Duodenal mucosa (tissue), 2 donors: ENCODE measurements around the gene SIX4.

ENCODE experiments used
- H3K27ac ChIP-seq: one replicate; pipeline ENCODE4 v1.7.0; 2013; ENCODE audit warnings: low read depth, low read length
- H3K27me3 ChIP-seq, 2 donors: one replicate each; pipeline ENCODE4 v1.7.0; 2013; ENCODE audit warnings: low read length in 2 of 2, control low read depth in 1 of 2; ENCODE audit not compliant: insufficient read depth in 2 of 2, control insufficient read depth in 1 of 2
- H3K36me3 ChIP-seq, 2 donors: one replicate each; pipeline ENCODE4 v1.7.0; 2013; ENCODE audit warnings: low read length in 2 of 2, control low read depth in 1 of 2; ENCODE audit not compliant: insufficient read depth in 2 of 2, control insufficient read depth in 1 of 2
- H3K4me1 ChIP-seq, 2 donors: one replicate each; pipeline ENCODE4 v1.7.0; 2013; ENCODE audit warnings: low read length in 2 of 2, control low read depth in 1 of 2; ENCODE audit not compliant: insufficient read depth in 2 of 2, control insufficient read depth in 1 of 2
- H3K4me3 ChIP-seq, 2 donors: one replicate each; pipeline ENCODE4 v1.7.0; 2013; ENCODE audit warnings: low read length in 2 of 2, low read depth in 1 of 2
- H3K9ac ChIP-seq, 2 donors: one replicate each; pipeline ENCODE4 v1.7.0; 2013; ENCODE audit warnings: low read length in 2 of 2, low read depth in 1 of 2
- H3K9me3 ChIP-seq, 2 donors: one replicate each; pipeline ENCODE4 v1.7.0; 2013; ENCODE audit warnings: low read length in 2 of 2, control low read depth in 1 of 2; ENCODE audit not compliant: control insufficient read depth in 1 of 2

The SIX4 gene

GRCh38 chr14:60722107-60722356 is 2.1 kb downstream of the SIX4 start:
- Histone ChIP-seq H3K27me3 (peaks cover 35 to 45% of the 10 kb centered on the region in 2 donors), H3K4me3 (peak overlapping the region; percentile 84 to 88), H3K9ac (no peak overlapping the region), H3K9me3 (no peaks in the 10 kb centered on the region), H3K27ac (no peak overlapping the region), H3K4me1 (peaks cover 0 to 25% of the 10 kb centered on the region in 2 donors), H3K36me3 (no peaks in the 10 kb centered on the region)

DNA sequence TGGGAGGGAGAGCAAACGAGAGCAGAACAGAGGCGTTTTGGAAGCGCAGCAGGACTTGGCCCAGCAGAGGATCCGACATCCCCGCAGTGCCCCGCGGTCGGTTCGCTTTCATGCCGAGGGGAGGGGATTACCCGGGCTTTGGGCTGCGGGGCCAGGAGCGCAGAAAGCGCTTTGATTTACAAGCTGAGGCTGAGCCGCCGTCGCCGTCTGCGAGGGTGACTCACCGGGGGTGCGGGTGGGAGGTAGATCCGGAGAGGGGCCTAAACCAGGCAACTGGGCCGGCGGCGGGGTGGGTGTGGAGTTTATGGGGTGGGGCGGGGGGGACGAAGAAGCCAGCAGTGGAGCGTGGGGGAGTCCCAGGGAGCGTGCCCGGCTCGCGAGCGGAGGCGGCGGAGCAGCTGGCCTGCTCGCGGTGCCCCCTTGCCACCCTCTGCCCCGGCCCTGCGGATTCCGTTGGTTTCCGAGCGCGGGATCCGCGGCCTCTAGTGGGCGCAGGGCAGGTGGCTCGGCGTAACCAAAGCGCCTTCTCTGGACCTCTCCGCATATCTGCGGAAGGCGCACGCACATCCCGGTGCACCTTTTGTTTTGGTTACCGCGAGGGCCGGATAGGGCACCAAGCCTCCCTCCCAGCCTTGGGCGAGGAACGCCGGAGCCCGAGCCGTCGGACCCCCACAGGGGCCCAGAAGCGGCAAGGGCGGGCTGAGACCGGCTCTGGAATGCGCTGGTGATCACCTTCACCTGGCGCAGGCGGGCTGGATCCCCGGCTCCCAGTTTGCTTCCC is 2.6 kb downstream of the SIX4 start:
- Histone ChIP-seq H3K9ac (no peak overlapping the region), H3K4me1 (peaks cover 0 to 25% of the 10 kb centered on the region in 2 donors), H3K4me3 (peak overlapping the region; percentile 84 to 88), H3K9me3 (no peaks in the 10 kb centered on the region), H3K36me3 (no peaks in the 10 kb centered on the region), H3K27ac (no peak overlapping the region), H3K27me3 (peaks cover 35 to 41% of the 10 kb centered on the region in 2 donors)

- Histone ChIP-seq H3K9me3 (no peaks in the 10 kb centered on the region), H3K27me3 (peaks cover 35 to 41% of the 10 kb centered on the region in 2 donors), H3K27ac (no peak overlapping the region), H3K4me3 (no peak overlapping the region), H3K4me1 (peaks cover 0 to 25% of the 10 kb centered on the region in 2 donors), H3K36me3 (no peaks in the 10 kb centered on the region), H3K9ac (no peak overlapping the region)
Observed at GRCh38 chr14:60720962-60721325, 3.2 kb downstream of the SIX4 start.

DNA sequence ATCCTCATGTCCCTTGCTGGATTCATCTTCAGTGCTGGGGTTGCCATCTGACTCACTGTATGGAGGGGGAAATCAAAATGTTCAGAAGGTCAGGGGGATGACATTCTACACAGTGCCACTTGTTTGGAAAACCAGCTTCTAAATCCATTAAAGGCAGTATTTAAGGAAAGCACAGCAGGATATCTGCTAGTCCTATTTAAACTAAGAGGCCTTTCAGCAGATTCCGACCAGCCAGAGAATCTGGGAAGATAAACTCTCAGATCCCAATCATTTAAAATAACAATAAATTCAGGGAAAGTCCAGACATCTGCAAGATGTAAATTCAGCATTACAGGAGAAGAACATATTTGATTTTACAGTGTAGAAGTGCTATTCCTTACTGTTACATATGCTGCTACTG is 3.8 kb downstream of the SIX4 start:
- Histone ChIP-seq H3K27me3 (peaks cover 35 to 41% of the 10 kb centered on the region in 2 donors), H3K36me3 (no peaks in the 10 kb centered on the region), H3K27ac (no peak overlapping the region), H3K9me3 (no peaks in the 10 kb centered on the region), H3K4me1 (peaks cover 0 to 25% of the 10 kb centered on the region in 2 donors), H3K9ac (no peak overlapping the region), H3K4me3 (no peak overlapping the region)

- Histone ChIP-seq H3K27me3 (no peaks in the 10 kb centered on the region), H3K9me3 (no peaks in the 10 kb centered on the region), H3K4me3 (no peak overlapping the region), H3K27ac (no peak overlapping the region), H3K36me3 (no peaks in the 10 kb centered on the region), H3K9ac (no peak overlapping the region), H3K4me1 (no peaks in the 10 kb centered on the region)
Observed at GRCh38 chr14:60713513-60713912, 10.6 kb downstream of the SIX4 start.

DNA sequence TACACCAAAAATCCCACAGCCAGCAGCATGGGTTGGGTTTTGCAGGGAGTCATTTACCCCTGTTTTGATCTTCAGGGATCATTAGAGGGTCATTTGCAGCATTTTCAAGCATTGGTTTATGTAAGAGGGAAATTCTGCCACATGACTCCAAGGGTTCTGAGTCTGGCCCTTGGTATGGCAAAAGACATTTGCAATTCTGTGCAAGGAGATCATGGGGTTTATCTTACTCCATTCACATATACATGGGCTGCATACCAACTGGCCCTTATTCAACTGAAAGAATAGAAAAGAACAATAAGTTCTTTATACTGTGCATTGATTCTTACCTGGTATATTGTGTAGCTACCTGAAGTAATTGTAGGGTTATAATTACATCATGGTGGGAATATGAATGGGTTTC is 13.7 kb downstream of the SIX4 start:
- no peaks in the 10 kb centered on the region for H3K36me3 ChIP-seq
- no peak overlapping the region for H3K27ac ChIP-seq
- no peak overlapping the region for H3K4me3 ChIP-seq
- H3K27me3 ChIP-seq, result no peaks in the 10 kb centered on the region
- H3K9ac ChIP-seq, result no peak overlapping the region
- H3K9me3 ChIP-seq, result no peaks in the 10 kb centered on the region
- H3K4me1 ChIP-seq, result no peaks in the 10 kb centered on the region

DNA sequence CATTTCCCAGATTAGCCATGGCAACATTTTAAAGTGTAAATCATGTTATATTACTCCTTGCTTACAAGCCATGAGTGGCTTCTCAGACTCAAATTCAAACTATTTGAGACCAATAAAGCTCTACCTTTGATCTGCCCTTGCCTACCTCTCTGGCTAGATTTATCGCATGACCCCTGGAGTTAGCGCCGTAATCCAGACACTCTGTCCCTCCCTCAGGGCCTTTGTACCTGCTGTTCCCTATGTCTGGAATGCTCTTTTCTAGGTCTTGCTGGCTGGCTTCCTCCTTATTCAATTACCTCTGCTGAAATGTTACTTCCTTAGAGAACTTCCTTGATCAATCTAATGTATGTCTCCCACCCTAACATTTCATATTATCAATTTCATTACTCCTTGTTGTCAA is 16.3 kb downstream of the SIX4 start:
- H3K9ac ChIP-seq, result no peak overlapping the region
- H3K9me3 ChIP-seq, result no peaks in the 10 kb centered on the region

DNA sequence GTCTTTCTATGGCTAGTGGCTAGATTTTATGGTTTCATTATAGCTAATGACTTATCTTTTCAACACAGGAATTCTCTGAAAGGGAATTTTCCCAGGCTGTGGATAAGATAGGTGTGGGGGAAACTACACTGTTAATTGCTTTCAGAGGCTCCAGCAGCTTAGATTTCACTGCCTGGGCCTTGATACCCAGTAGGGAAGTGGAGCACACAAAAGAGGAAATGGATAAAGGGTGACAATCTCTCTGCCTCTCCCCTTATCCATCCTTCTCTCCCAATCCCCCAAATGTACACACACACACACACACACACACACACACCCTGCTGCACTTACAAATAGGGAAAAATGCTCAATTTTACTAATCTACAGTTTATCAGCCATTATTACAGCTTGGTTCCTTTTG is 19.1 kb downstream of the SIX4 start:
- Histone ChIP-seq H3K9me3 (no peaks in the 10 kb centered on the region), H3K4me1 (no peaks in the 10 kb centered on the region), H3K27me3 (no peaks in the 10 kb centered on the region), H3K9ac (no peak overlapping the region), H3K4me3 (no peak overlapping the region), H3K36me3 (no peaks in the 10 kb centered on the region), H3K27ac (no peak overlapping the region)

More for the DNA sequence above, 16.3 kb downstream of the SIX4 start:
- Histone ChIP-seq H3K27ac (no peak overlapping the region), H3K4me1 (no peaks in the 10 kb centered on the region), H3K27me3 (no peaks in the 10 kb centered on the region), H3K36me3 (no peaks in the 10 kb centered on the region), H3K4me3 (no peak overlapping the region)

- H3K4me3 ChIP-seq, result no peak overlapping the region
- no peak overlapping the region for H3K9ac ChIP-seq
- H3K36me3 ChIP-seq, result no peaks in the 10 kb centered on the region
- no peaks in the 10 kb centered on the region for H3K27me3 ChIP-seq
- no peaks in the 10 kb centered on the region for H3K9me3 ChIP-seq
- no peak overlapping the region for H3K27ac ChIP-seq
- no peaks in the 10 kb centered on the region for H3K4me1 ChIP-seq
Observed at GRCh38 chr14:60700598-60700997, 23.6 kb downstream of the SIX4 start.

DNA sequence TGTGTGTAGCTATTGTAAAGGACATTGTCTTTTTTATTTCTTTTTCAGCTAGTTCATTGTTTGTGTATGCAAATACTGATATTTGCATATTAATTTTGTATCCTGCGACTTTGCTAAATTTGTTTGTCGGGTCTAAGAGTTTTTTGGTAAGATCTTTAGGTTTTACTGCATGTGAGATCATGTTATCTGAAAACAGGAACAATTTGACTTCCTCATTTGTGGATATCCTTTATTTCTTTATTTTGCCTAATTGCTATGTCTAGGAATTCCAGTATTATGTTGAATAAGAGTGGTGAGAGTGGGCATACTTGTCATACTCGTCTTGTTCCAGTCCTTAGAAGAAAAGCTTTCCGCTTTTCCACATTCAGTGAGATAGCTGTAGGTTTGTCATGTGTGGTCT is 28.8 kb downstream of the SIX4 start:
- H3K36me3 ChIP-seq, result no peaks in the 10 kb centered on the region
- H3K9me3 ChIP-seq, result no peaks in the 10 kb centered on the region
- H3K27ac ChIP-seq, result no peak overlapping the region
- H3K4me1 ChIP-seq, result no peaks in the 10 kb centered on the region
- H3K9ac ChIP-seq, result no peak overlapping the region
- no peaks in the 10 kb centered on the region for H3K27me3 ChIP-seq
- no peak overlapping the region for H3K4me3 ChIP-seq
